Activated T-cell treated with anti-CD3 and anti-CD28 coated beads for 24 hours (primary cell): Measurements from ENCODE around the gene NEB.
"Not testable (repeated sequence)": the region's sequence is repeated elsewhere in the genome, so short reads cannot be mapped to it uniquely, and the experiment has no call there.

ENCODE experiments used
- DNase-seq: peaks from one replicate; pipeline ENCODE4 v3.0.0-alpha.2; 2020; ENCODE audit warnings: low read depth

Gene NEB

DNA sequence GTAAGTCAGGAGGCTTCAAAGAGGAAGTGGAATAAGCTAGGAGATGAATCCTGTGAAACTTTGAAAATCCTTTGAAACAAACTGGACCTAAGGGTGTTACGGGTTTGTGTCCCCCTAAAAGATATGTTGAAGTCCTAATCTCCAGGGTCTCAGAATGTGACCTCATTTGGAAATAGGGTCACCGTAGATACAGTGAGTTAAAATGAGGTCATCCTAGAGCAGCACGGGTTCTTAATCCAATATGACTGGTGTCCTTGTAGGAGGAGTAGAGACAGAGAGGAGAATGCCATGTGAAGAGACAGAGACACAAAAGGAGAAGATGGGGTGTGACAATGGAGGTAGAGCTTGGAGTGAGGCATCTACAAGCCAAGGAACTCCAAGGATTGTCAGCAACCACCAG is 26.9 kb upstream of the NEB start:
- no peak for DNase-seq

DNA sequence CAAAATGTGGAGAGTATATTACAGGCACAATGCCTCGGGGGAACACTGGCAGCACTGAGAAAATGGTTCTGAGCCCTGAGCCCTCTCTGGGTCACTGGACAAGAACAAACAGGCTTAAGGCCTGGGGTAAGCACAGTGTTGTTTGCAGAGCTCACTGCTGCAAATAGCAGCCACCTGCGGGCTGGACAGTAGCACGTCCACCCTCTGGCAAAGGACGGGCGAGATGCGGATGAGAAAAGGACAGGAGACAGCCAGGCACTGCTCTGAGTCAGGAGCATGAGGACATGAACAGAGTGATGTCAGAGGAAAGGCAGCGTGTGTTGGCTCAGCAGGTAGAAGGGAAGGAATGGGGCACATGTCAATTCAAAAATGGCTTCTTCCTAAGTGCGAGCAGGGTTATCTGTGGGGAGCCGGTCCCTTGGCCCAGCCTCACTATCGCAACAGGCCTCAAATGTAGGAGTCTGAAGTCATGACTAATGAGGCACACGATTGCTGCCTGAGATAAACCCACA is 25.9 kb upstream of the NEB start:
- no peak for DNase-seq

DNA sequence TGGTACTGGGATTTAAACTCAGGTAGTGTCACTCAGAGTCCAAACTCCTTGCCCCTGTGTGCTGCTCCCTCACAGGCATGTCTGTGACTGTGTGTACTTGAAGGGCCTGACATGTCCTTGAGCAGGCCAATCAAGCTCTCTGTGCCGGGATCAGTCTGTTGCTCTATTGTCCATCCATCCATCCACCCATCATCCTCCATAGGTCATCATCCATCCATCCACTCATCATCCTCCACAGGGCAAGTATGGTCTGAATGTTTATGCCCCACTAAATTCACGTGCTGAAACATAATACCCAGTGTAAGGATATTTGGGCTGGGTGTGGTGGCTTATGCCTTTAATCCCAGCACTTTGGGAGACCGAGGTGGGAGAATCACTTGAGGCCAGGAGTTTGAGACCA is 24.5 kb upstream of the NEB start:
- no peak for DNase-seq

DNA sequence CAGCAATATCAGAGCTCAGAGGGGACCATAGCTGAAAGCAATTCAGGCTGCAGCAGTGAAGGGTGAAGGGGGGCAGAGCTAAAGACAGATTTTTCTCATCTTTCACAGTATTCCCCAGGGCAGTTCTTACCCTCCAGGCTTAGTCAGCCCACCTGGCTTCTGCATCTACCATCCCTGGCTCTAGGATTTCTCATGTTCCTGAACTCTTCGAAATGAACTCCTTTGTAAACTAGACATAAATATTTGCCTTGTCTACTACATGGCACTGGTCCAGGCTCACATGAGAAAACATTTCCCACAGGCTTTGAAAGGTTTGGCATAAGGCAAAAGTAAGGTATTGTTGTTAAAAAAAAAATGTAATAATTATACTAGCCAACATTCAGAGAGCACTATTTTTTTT is 23.6 kb upstream of the NEB start:
- no peak for DNase-seq

- DNase-seq, result no peak
These were observed 22.5 kb upstream of the NEB start for GRCh38 chr2:151756820-151757219.

DNA sequence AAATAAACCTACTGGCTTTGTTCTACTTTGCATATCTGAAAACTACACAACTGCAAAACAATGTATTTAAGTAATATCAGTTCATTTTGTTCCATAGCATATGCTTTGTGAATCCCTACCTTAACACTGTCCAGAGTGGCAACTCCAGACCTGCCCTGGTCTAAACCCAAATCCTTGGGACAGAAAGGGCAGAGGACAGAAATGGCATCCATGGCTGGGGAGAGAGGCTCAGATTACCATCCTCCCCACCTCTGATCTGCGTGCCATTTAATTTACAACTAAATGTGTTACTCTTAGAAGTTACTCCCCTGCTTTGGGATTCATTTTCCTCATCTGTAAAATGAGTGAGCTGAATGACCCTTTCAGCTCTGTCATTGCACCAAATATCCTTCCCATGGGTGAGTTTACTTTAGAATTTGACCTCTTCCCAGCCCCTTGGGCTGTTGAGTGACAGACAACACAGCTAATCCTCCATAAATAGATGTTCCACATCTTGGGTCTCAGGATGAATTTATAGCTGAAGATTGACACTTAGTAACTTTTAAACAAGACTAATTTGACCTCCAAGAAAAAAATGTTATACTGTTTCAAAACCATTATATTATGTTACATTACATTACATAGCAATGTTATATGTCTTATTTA is 20.1 kb upstream of the NEB start:
- DNase-seq, result no peak

DNA sequence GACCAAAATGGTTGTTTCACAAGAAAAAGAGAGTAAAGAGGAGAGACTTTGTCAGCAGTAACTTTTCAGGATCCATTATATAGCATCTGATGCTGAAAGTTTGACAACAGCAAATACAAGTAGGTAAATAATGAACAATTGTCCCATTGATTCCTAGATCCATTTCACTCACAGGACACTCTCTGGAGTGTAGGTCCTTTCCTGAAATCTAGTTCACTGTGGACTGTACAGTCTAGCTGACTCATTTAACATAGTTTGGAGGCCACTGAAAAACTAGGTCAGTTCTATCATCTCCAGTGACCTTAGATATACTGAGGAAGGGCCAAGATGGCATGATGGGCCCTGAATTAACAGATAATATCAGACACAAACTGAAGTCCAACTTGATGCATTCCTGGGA is 19.3 kb upstream of the NEB start:
- no peak for DNase-seq

DNA sequence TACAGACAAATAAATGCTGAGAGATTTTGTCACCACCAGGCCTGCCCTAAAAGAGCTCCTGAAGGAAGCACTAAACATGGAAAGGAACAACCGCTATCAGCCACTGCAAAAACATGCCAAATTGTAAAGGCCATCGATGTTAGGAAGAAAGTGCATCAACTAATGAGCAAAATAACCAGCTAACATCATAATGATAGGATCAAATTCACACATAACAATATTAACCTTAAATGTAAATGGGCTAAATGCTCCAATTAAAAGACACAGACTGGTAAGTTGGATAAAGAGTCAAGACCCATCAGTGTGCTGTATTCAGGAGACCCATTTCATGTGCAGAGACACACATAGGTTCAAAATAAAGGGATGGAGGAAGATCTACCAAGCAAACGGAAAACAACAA is 11.0 kb upstream of the NEB start:
- not testable (repeated sequence) for DNase-seq

DNA sequence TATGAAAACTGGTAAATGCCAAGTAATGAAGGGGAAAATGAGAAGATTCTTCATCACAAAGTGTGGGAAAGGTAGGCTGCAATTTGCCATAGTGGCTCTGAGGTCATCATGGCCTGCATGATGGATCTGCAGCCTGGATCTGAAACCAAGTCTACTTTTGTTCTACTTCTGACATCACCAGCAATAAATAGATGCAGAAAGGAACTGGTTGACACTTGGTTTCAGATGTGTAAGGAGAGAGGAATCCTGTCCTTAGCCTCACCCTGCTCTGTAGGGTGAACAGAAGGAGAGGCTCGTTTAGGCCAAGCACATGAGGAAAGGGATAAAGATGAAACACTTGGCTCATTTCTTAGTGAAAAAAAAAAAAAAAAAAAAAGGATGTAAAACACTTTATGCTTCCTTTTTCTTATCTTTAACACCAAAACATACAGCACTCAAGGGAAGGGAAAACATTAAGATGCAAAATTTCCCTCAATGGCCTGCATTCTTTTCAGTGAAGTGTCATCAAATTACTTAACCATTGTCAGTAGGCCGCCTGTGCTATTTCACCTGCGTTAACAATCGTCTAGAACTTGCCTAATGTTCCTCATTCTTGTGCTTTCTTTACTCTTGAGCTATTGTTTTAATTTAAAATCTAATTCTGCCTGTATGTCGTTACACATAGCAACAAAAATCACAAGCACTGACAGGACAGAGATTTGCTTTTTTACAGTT is 3.9 kb downstream of the NEB start:
- no peak for DNase-seq

GRCh38 chr2:151729837-151730236 is 4.4 kb downstream of the NEB start:
- no peak for DNase-seq

DNA sequence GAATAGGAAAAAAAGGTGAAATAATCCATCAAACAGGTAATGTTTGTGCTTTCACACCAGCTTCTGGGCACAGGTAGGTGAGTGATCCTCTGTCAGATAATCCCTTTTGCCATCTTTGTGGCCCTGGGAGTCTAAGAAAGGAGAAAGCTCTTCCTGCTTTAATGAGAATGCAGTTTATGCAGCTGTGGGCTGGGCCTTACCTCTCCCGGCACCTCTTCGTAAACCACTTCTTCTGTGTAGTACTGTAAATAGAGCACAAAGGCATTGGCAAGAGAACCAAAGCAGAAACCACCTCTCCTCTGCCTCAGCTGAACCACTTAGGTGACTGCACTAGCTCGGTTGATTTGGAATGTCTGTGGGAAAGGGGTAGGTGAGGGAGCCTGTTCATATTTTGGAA is 4.9 kb downstream of the NEB start:
- no peak for DNase-seq

GRCh38 chr2:151728804-151729414 is 5.4 kb downstream of the NEB start:
- DNase-seq, result no peak

- DNase-seq, result no peak
These were observed 6.4 kb downstream of the NEB start for GRCh38 chr2:151727593-151728552.

DNA sequence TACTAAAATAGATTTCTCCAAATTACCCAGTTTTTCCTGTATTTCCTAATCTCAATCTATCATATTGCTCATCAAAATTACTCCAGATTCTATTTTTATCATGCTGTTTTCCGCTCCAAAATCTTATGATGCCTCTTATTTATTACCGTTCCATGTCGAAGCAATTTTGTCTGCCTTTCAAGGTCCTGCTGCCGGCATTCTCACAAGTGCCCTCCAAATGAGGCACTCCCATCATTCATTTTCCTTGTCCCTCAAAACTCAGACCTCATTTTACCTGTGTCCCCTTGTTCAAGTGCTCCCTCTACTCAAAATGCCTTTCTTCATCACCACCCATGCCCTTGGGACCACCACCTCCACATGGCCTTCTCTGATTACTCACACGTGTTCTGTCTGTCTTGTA is 13.1 kb downstream of the NEB start:
- no peak for DNase-seq

DNA sequence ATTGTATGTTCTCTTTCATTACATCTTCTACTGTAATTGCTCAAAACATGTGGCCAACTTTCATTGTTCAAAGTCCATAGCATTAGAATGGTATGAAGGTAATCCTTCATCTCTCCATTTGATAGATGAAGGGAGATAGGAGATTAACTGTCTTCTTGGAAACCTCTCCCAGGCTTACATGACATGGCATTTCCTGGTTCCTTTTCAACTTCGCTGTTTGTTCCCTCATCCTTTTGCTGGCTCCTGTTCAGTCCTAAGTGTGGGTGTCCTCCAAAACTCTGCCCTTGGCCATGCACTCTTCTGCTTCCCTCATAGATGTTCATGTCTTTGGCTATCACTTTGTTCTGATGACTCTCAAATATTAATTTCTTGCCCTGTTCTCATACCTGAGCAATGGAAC is 13.8 kb downstream of the NEB start:
- DNase-seq, result no peak

GRCh38 chr2:151718796-151719195 is 15.5 kb downstream of the NEB start:
- no peak for DNase-seq

DNA sequence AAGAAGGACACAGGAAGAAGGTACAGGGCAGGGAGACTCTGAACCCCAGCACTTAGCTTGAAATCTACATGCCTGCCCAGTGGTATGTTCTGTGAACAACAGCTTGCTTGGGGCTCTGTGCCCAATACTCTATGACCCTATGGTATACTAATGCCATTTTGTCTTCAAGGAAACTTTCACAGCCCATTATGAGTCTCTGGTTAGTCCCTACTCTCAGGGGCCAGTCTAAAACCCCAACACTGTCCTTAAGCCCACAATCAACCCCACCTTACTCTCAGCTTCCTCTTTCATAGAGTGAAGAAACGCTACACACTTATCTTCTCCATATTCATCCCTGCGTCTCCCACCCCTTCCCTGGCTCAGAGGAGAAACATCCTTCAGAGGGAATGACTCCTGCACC is 16.0 kb downstream of the NEB start:
- DNase-seq, result no peak

DNA sequence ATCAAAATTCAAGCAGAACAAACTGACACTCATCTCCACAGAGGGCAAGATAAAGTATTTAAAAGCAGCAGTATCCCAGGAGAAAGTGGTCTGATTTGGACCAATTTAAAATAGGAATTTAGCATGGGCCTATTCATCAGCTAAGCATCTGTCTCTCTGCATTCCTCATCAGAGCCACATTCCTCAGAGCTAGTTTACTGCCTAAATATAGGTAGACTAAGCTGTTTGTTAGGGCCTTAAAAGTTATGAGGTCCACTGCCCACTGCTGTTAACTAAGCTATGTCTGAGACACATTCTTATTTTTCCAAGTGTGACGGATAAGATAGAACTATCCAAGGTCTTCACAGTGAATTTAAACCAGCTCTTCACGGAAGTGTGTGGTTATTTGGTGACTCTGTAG is 17.6 kb downstream of the NEB start:
- no peak for DNase-seq

DNA sequence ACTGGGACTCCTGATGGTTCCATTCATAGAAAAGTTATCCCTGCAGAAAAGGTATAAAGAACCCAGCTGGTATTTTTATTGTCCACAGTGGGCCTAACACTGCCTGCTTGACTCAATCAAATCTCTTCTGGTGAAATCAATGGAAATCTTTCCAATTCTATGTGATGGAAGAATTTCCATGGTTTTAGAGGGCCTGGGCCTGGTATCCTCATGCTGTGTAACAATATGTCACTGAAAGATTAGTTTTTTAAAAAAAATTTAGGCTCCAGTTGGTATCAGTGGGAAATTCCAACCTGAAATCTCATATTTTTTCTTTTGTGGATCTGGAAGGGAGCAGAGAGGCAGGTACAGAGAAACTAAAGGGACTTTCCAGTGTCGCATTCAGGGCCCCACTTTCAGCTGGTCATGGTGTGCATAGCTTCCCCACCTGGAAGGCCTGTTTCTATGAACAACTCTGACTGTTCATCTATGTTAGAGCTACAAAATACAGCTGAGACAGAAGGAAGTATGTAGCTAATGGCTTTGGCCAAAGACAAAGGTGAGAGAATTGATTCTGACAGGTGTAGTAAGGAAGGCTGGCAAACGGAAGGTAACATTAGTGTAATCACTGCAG is 20.9 kb downstream of the NEB start:
- no peak for DNase-seq

DNA sequence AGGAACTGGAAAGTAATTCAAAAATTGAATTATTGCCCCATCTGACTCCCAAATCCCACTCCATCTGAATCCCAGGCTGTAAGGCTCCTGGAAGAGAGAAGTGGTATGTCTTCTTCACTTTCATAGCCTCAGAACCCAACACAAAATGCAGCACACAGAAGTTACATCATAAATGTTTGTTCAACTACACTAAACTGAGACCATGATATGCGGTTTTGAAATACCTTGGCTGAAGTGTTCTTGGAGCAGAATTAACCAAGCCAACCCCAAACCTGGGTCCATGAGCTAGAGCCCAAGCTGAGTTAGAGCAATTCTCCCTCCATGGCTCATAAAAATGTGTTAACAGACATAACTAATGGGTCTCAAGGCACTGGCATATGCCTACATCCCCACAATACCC is 23.3 kb downstream of the NEB start:
- no peak for DNase-seq

DNA sequence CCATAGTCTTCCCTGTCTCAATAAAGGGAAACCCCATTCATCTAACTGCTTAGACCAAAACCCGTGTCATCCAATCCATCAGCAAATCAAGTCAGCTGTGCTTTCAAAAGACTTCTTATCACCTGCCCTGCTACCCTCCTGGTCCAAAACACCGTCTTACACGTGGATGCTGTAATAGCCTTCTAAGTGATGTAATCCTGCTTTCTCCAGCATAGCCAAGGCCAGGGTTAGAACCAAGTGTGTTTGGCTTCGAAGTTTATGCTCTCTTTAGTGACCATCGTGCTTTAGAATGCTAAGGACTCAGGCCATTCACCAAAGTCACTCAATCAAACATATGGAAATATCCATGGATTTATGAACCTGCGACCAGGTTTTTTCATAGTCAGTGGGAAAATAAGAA is 25.5 kb downstream of the NEB start:
- DNase-seq, result no peak

- DNase-seq, result no peak
These were observed 26.4 kb downstream of the NEB start for GRCh38 chr2:151707857-151708256.
